HG03064 (cell line): ENCODE measurements around the gene PCYOX1L.

Experiments
- ATAC-seq: cut with Tn5 transposase; IDR thresholded peaks from one replicate; pipeline ENCODE4 v1.9.1; 2021; ENCODE audit warnings: low read depth; ENCODE audit not compliant: unreplicated experiment

PCYOX1L gene

DNA sequence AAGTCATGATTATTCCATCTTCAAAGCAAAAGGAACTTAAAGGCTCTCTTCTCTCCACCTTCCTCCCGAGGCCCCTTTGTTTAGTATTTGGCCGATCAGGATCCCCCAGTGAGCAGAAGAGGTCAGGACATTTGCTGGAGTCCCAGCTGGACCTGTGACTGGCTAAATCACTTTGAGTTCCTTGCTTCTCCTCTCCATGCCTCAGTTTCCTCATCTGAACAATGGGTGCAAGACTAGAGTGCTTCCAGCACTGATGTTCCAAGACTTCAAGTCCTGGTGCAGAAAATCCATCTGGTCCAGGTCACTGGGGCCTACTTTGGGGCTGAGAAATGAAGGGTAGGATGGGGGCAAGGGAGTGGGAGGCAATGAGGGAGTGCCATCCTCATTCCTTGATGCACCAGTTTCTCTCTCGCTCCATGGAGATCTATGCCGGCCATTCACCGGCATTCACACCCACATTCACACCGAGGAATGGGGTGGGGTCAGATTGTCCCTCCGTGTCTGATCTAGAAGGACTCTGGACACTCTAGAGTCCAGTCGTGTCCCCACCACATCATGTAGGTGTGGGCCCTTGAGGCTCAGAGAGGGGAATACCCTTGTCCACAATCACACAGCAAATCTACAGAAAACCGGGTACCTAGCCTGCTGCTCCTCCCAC lies 60.0 kb downstream of the PCYOX1L start:
- no peak for ATAC-seq

DNA sequence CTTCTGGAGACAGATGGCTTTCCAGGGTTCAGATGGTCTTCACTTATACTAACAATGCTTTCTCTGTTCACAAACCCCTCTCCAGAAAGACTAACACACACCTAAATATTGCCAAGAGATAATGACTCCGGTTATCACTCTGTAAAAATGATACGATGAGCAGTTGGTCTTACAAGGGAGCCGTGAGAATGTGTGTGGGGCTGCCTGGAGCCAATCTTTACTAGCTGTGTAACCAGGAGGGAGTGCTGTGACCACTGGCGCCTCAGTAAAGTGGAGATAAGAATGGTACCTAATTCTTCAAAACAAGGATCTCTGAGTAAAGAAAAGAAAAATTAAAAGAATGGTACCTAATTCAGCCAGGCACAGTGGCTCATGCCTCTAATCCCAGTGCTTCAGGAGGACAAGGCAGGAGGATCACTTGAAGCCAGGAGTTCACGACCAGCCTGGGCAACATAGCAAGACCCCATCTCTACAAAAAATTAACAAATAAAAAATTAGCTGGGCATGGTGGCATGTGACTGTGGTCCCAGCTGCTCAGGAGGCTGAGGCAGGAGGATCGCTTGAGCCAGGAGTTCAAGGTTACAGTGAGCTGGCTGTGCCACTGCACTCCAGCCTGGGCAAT lies 61.2 kb downstream of the PCYOX1L start:
- no peak for ATAC-seq
